ENCODE measurements around the gene KIAA1328. TPM values are rescaled to one million over a fixed set of nuclear protein-coding genes. Genes with fewer than 3 reads are reported as not detected.

Gene KIAA1328
- total RNA-seq, 2 experiments from 2014 or later = 5.0 to 5.6 TPM

GRCh38 chr18:37275237-37275741, 446.4 kb downstream of the KIAA1328 start:
- Mint-ChIP-seq H3K36me3 (no peaks in the 10 kb centered on the region), H3K9me3 (no peaks in the 10 kb centered on the region), H3K4me3 (no peak overlapping the region), H3K4me1 (no peaks in the 10 kb centered on the region), H3K27ac (no peak overlapping the region), H3K27me3 (peaks cover 46% of the 10 kb centered on the region)
- no peak for DNase-seq

- no peak for DNase-seq
- Mint-ChIP-seq H3K36me3 (no peaks in the 10 kb centered on the region), H3K4me3 (no peak overlapping the region), H3K27ac (no peak overlapping the region), H3K27me3 (peaks cover 46% of the 10 kb centered on the region), H3K4me1 (no peaks in the 10 kb centered on the region), H3K9me3 (no peaks in the 10 kb centered on the region)
Observed at GRCh38 chr18:37276111-37276890, 447.4 kb downstream of the KIAA1328 start.

DNA sequence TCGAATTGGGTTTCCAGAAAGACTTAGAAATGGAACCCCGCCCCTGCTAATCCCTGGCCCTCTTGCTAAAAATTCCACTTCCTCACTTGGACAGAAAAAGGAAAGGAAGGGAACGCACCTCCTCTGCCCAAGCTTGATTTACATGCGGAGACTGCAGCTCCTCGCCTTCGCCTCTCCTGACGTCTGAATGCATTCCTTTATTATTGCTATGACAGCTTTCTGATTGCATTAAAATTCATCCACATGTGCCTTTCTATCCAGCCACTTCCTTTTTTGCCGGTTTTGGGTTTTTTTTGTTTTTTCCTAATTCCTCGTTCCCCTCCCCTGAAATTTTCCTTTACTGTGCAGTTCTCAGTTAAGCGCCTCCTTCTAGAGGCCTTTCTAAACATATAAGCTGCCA, 448.9 kb downstream of the KIAA1328 start:
- no peak for DNase-seq
- Mint-ChIP-seq H3K4me1 (no peaks in the 10 kb centered on the region), H3K4me3 (no peak overlapping the region), H3K36me3 (no peaks in the 10 kb centered on the region), H3K27me3 (peaks cover 40% of the 10 kb centered on the region), H3K27ac (no peak overlapping the region), H3K9me3 (no peaks in the 10 kb centered on the region)

Other genes with a start within 250 kb of the KIAA1328 start
- gene TPGS2, start 125 bp upstream of the KIAA1328 start, total RNA-seq = 10 to 100 TPM; 77.3 to 83.2 TPM